ENCODE measurements around the gene RAPSN. TPM values are rescaled to one million over a fixed set of nuclear protein-coding genes. Genes with fewer than 3 reads are reported as not detected.
A peak's percentile ranks its signal among the peaks of the same experiment; 100 is the strongest.

Gene RAPSN
- total and polyA plus RNA-seq, 2 of the 8 experiments (the other 6 are each of a cell fraction or from before 2014, with no cell fraction given), result 0.06 to 0.34 TPM

- Histone ChIP-seq H3K79me1 (ENCODE audit: low read depth, low read length) (no peaks in the 10 kb centered on the region), H2AFZ (ENCODE audit: low read length) (no peak overlapping the region), H2AK5ac (ENCODE audit: low read depth, low read length) (no peak overlapping the region), H3K18ac (ENCODE audit: extremely low read depth, low read length) (no peak overlapping the region; the same call in 1 of the 2 replicates), H4K91ac (replicated peaks; ENCODE audit: insufficient read length, low read length) (no peak overlapping the region), H3K9ac (replicated peaks in 1 of 4; ENCODE audit: extremely low read depth in 1 of 4, low read depth in 3 of 4, low read length in 3 of 4) (no peak overlapping the region), H4K20me1 (replicated peaks in 1 of 2; ENCODE audit: control insufficient read depth in 1 of 2, insufficient read depth in 2 of 2, low read length in 2 of 2) (no peaks in the 10 kb centered on the region), H4K8ac (ENCODE audit: extremely low read depth, insufficient read depth, low read length) (no peak overlapping the region; the same call in 1 of the 2 replicates), H3K36me3 (ENCODE audit: control insufficient read depth in 2 of 4, insufficient read depth in 4 of 4, low read length in 3 of 4) (no peaks in the 10 kb centered on the region), H3K4me2 (ENCODE audit: insufficient read depth in 1 of 2, low read depth in 2 of 2, low read length in 2 of 2) (no peak overlapping the region; a peak in 2 of 4 replicates), H2BK12ac (ENCODE audit: low read depth, low read length) (no peak overlapping the region), H3K56ac (replicated peaks; ENCODE audit: insufficient read length, low read depth, low read length) (no peak overlapping the region), H2BK20ac (ENCODE audit: low read length) (no peak overlapping the region), H2BK5ac (ENCODE audit: low read depth, low read length) (no peak overlapping the region; the same call in 1 of the 2 replicates), H3K27me3 (replicated peaks in 1 of 4; ENCODE audit: control insufficient read depth in 3 of 4, extremely low read depth in 1 of 4, insufficient read depth in 3 of 4, low read length in 3 of 4) (no peaks in the 10 kb centered on the region), H2BK15ac (ENCODE audit: low read length) (0 out of 2 replicates have a peak overlapping the region, but pooled peaks have one; percentile 23), H3K23ac (ENCODE audit: insufficient read length) (no peak overlapping the region), H3K79me2 (ENCODE audit: control insufficient read depth in 1 of 2, insufficient read depth in 2 of 2, low read length in 2 of 2) (no peaks in the 10 kb centered on the region), H3K23me2 (ENCODE audit: low read depth, low read length) (peaks cover 6% of the 10 kb centered on the region; the same call in 1 of the 2 replicates), H3K4me1 (replicated peaks in 1 of 4; ENCODE audit: control insufficient read depth in 3 of 4, insufficient read depth in 4 of 4, low read length in 3 of 4) (peaks cover 7 to 17% (median 9%) of the 10 kb centered on the region in 4 experiments), H4K5ac (ENCODE audit: insufficient read length, low read depth, low read length) (no peak overlapping the region), H3K4ac (replicated peaks; ENCODE audit: insufficient read length, low read depth, low read length) (no peak overlapping the region), H3K9me3 (ENCODE audit: insufficient read depth in 2 of 2, low read depth in 1 of 2, low read length in 1 of 2) (no peaks in the 10 kb centered on the region), H3K4me3 (ENCODE audit: extremely low read depth in 1 of 4, insufficient read depth in 2 of 4, low read depth in 3 of 4, low read length in 4 of 4) (no peak overlapping the region), H3K14ac (ENCODE audit: insufficient read length) (no peak overlapping the region), H2BK120ac (replicated peaks; ENCODE audit: low read depth, low read length) (no peak overlapping the region), H3K27ac (ENCODE audit: low read depth, low read length) (no peak overlapping the region)
- FAIRE-seq (no peak), DNase-seq (ENCODE audit: low read depth in 1 of 2, low spot score in 2 of 2) (no peak)
- ChIA-PET CTCF (ENCODE audit: partially characterized antibody) (interaction anchor here (0.5 to 3.2 kb wide), 8 partner anchors 9 to 596 kb away, joined by 3 to 13 read pairs (median 4); no protein-coding TSS in a partner anchor), POLR2A (ENCODE audit: partially characterized antibody) (interaction anchor here (0.6 to 3.5 kb wide), 5 partner anchors 8 to 648 kb away, joined by 3 to 29 read pairs (median 7); partner anchors contain the start of gene SLC39A13)
- whole genome bisulfite sequencing, 2 experiments (ENCODE audit: extremely low coverage in 1 of 2, insufficient coverage in 1 of 2, insufficient read length in 1 of 2, insufficient replicate concordance in 2 of 2, low coverage in 1 of 2, low lambda C conversion rate in 2 of 2, missing lambda C conversion rate in 1 of 2), result 91% methylated on average over 3 of the region's 3 CpGs; no CpG with 5 or more reads in 1 of the 2 experiments
- TF ChIP-seq POU5F1 (IDR thresholded peaks at IDR 0.05; ENCODE audit: low read depth, low read length) (no peak), TBP (IDR thresholded peaks at IDR 0.05; ENCODE audit: low read depth, low read length) (no peak), TCF12 (IDR thresholded peaks at IDR 0.05; ENCODE audit: low read depth, low read length) (no peak), SIRT6 (IDR thresholded peaks at IDR 0.05; ENCODE audit: low read length) (no peak), SUZ12 (IDR thresholded peaks at IDR 0.05; ENCODE audit: low read length) (no peak), KDM5A (IDR thresholded peaks at IDR 0.05; ENCODE audit: low read length) (no peak), NANOG (IDR thresholded peaks at IDR 0.05; ENCODE audit: insufficient read depth, low read depth, low read length, poor library complexity, severe bottlenecking) (no peak), ASH2L (IDR thresholded peaks at IDR 0.05; ENCODE audit: low read length) (no peak), SP4 (IDR thresholded peaks at IDR 0.05; ENCODE audit: low read length) (no peak), TAF7 (optimal IDR thresholded peaks at IDR 0.05; ENCODE audit: borderline replicate concordance, low read depth, low read length) (no peak), E2F6 (IDR thresholded peaks at IDR 0.05) (no peak), CHD1 (IDR thresholded peaks at IDR 0.05; ENCODE audit: low read depth, low read length) (no peak), JUN (IDR thresholded peaks at IDR 0.05; ENCODE audit: low read depth, low read length) (no peak), GTF2F1 (IDR thresholded peaks at IDR 0.05; ENCODE audit: borderline replicate concordance, low read depth, low read length) (no peak), BCL11A (IDR thresholded peaks at IDR 0.05; ENCODE audit: low read depth in 2 of 2, low read length in 2 of 2) (no peak)
These were observed 50.9 kb downstream of the RAPSN start for GRCh38 chr11:47398011-47398410.
